Measurements from ENCODE around the gene ID3.

The ID3 gene

DNA sequence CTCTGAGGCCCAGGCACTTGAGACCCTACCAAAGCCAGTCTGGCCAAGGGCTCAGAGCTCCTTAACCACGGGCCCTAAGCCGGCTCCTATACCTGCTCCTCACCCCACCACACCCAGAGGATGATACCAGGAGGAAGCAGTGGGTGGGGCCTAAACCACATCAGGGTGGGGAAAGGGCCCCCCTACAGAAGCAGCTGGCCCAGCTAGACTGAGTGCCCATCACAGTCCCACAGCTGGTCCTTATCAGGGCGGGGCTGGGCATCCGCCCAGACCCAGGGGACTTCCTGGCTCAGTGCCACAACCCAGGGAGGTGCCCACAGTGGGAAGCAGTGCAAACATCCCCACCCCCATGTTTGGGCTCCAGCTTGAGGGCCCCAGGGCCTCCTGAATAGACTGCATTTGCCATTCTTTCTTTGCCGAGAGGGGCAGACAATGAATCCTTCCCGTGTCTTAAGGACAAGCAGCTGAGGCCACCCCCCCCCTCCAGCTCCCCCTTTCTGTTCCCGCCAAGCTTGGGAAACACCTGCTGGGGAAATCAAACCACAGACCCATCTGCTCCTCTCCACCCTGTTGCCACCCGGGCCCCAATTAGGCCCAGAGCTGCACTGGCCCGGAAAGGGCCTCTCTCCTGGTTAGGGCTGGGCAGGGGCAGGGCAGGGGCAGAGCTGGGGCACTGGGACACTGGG lies 34.4 kb downstream of the ID3 start:
- H3K79me2 ChIP-seq = no peaks in the 10 kb centered on the region
- H3K4me1 ChIP-seq = no peaks in the 10 kb centered on the region
- no peaks in the 10 kb centered on the region for H3K27me3 ChIP-seq (ENCODE audit: control insufficient read depth, insufficient read depth, low read length)
- no peak overlapping the region for H3K4me2 ChIP-seq (ENCODE audit: low read length)
- H3K27ac ChIP-seq = no peak overlapping the region
- no peak overlapping the region for H3K4me3 ChIP-seq (ENCODE audit: low read depth, low read length)
- no peak overlapping the region for H3K9ac ChIP-seq
- no peak for TF ChIP-seq CTCF (IDR thresholded peaks at IDR 0.05)
- no peak overlapping the region for H2AFZ ChIP-seq
- H3K9me3 ChIP-seq (ENCODE audit: control insufficient read depth, low read length) = no peaks in the 10 kb centered on the region
- no peaks in the 10 kb centered on the region for H3K36me3 ChIP-seq (ENCODE audit: control insufficient read depth, insufficient read depth, low read length)

- Histone ChIP-seq H3K27me3 (ENCODE audit: control insufficient read depth, insufficient read depth, low read length) (no peaks in the 10 kb centered on the region), H3K9me3 (ENCODE audit: control insufficient read depth, low read length) (no peaks in the 10 kb centered on the region), H3K79me2 (no peaks in the 10 kb centered on the region), H3K9ac (no peak overlapping the region), H3K4me2 (ENCODE audit: low read length) (no peak overlapping the region), H3K36me3 (ENCODE audit: control insufficient read depth, insufficient read depth, low read length) (no peaks in the 10 kb centered on the region), H3K27ac (no peak overlapping the region), H3K4me3 (ENCODE audit: low read depth, low read length) (no peak overlapping the region), H3K4me1 (no peaks in the 10 kb centered on the region), H2AFZ (no peak overlapping the region)
- no peak for TF ChIP-seq CTCF (IDR thresholded peaks at IDR 0.05)
These were observed 35.1 kb downstream of the ID3 start for GRCh38 chr1:23524163-23524562.

GRCh38 chr1:23522244-23522982 lies 36.9 kb downstream of the ID3 start:
- Histone ChIP-seq H3K27ac (no peak overlapping the region), H3K36me3 (ENCODE audit: control insufficient read depth, insufficient read depth, low read length) (no peaks in the 10 kb centered on the region), H2AFZ (no peak overlapping the region), H3K27me3 (ENCODE audit: control insufficient read depth, insufficient read depth, low read length) (no peaks in the 10 kb centered on the region), H3K4me2 (ENCODE audit: low read length) (no peak overlapping the region), H3K79me2 (no peaks in the 10 kb centered on the region), H3K9me3 (ENCODE audit: control insufficient read depth, low read length) (no peaks in the 10 kb centered on the region), H3K9ac (no peak overlapping the region), H3K4me3 (ENCODE audit: low read depth, low read length) (no peak overlapping the region), H3K4me1 (no peaks in the 10 kb centered on the region)
- no peak for TF ChIP-seq CTCF (IDR thresholded peaks at IDR 0.05)

- H3K4me1 ChIP-seq = no peaks in the 10 kb centered on the region
- no peaks in the 10 kb centered on the region for H3K27me3 ChIP-seq (ENCODE audit: control insufficient read depth, insufficient read depth, low read length)
- no peak for TF ChIP-seq CTCF (IDR thresholded peaks at IDR 0.05)
- H2AFZ ChIP-seq = no peak overlapping the region
- no peak overlapping the region for H3K4me2 ChIP-seq (ENCODE audit: low read length)
- no peak overlapping the region for H3K9ac ChIP-seq
- H3K4me3 ChIP-seq (ENCODE audit: low read depth, low read length) = no peak overlapping the region
- no peaks in the 10 kb centered on the region for H3K79me2 ChIP-seq
- H3K27ac ChIP-seq = no peak overlapping the region
- no peaks in the 10 kb centered on the region for H3K9me3 ChIP-seq (ENCODE audit: control insufficient read depth, low read length)
- H3K36me3 ChIP-seq (ENCODE audit: control insufficient read depth, insufficient read depth, low read length) = no peaks in the 10 kb centered on the region
These were observed 37.7 kb downstream of the ID3 start for GRCh38 chr1:23521588-23521987.
